CD4-positive, alpha-beta T cell treated with Interleukin-4 for 1 hour (primary cell): ENCODE measurements around the gene SRSF8.
"Not testable (repeated sequence)": the region's sequence is repeated elsewhere in the genome, so short reads cannot be mapped to it uniquely, and the experiment has no call there.

Experiments used
- DNase-seq, 2 donors: peaks; one replicate each; pipeline ENCODE4 v3.0.0-alpha.2; 2020 to 2022

Gene SRSF8

DNA sequence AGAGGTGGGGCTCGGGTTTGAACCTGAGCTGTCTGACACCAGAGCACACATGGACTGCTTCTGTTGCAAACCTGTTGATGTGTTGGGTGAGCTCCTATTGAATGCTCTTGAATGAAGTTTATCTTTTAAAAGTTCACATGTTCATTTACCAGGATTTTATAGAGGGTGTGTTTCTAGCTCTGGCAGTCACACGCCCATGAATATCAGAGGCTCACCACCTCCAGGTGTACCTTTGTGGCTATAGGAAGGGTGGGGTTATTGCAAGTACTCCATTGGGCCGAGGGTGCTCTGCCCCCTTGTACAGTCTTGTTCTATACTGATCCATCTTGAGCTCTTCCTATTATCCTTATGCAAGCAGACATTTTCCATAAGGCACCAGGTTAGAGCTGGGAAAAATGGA lies 32.1 kb downstream of the SRSF8 start:
- no peak for DNase-seq

DNA sequence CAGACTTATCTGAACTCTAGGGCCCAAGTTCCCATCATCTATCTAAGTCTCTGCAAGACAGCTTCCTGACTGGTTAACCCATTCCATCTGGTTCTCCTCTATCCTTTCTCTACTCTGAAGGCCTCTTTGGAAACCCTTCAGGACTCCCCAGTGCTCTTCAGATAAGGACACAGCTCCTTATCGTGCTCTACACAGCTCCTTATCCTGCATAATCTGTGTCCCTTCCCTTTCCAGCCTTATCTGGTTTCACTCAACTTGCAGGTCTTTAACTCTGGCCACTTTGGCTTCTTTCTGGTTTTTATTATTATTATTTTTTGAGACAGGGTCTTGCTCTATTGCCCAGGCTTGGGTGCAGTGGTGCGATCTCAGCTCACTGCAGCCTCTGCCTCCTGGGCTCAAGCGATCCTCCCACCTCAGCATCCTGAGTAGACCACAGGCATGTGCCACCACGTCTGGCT lies 33.5 kb downstream of the SRSF8 start:
- DNase-seq: no peak

- DNase-seq: no peak
Measured at GRCh38 chr11:95100856-95101507, 34.3 kb downstream of the SRSF8 start.

DNA sequence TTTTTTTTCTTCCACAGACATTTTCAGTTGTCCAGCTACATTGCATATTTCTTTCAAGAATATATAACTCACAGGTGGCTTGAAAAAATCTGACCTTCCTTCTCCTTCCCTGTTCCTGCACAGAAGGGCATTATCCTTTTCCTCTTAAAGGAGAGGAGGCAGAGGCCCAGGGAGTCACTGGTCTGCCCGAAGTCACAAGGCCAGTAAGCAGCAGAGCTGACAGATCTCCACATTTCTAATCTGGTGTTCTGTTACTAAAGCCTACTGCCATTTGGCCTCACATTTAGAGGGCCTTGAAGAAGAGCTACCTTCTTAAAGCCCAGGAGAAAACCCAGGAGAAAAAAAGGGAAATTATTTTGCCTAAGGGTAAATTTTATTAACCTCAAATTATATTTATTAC lies 35.2 kb downstream of the SRSF8 start:
- no peak for DNase-seq

DNA sequence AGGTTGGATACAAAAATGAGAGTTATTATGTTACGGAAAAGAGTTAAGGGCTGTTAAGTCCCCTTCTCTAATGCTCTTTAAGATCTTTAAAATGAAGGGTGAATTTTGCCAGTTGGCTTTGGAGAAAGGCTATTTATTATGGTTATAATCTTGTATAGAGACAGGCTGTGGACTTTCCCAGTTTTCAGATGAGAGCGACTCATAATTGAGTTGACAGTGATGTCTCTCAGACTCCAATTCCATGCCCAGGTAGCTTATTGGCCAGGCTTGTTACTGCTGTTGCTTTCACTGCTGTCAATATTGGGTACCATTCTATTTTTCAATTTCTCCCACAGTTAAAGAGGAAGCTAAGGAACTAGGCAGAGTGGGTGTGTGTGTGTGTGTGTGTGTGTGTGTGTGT lies 36.0 kb downstream of the SRSF8 start:
- no peak for DNase-seq

GRCh38 chr11:95103701-95104100 lies 37.0 kb downstream of the SRSF8 start:
- DNase-seq: no peak

- DNase-seq: no peak
Measured at GRCh38 chr11:95104121-95104830, 37.6 kb downstream of the SRSF8 start.

GRCh38 chr11:95104856-95105255 lies 38.1 kb downstream of the SRSF8 start:
- DNase-seq: no peak

DNA sequence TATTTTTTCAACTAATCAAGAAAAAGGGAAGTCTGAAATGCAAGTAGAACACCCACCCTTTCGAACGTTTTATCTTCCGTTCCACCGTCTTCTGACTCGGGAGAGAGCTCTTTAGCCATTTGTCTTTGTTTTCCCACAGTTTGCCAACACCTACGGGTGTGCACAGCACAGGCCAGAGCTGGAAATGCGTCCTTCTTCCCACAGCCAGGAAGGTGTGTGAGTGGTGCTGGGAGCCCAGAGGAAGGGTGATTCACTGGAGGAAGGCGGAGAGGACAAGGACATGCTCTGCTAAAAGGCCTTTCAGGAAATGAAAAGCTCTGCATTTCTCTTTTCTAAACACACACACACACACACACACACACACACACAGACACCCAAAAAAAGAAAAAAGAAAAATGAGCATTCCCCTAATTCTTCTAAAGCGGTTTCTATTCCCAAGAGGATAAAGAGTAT lies 41.5 kb downstream of the SRSF8 start:
- DNase-seq: no peak

DNA sequence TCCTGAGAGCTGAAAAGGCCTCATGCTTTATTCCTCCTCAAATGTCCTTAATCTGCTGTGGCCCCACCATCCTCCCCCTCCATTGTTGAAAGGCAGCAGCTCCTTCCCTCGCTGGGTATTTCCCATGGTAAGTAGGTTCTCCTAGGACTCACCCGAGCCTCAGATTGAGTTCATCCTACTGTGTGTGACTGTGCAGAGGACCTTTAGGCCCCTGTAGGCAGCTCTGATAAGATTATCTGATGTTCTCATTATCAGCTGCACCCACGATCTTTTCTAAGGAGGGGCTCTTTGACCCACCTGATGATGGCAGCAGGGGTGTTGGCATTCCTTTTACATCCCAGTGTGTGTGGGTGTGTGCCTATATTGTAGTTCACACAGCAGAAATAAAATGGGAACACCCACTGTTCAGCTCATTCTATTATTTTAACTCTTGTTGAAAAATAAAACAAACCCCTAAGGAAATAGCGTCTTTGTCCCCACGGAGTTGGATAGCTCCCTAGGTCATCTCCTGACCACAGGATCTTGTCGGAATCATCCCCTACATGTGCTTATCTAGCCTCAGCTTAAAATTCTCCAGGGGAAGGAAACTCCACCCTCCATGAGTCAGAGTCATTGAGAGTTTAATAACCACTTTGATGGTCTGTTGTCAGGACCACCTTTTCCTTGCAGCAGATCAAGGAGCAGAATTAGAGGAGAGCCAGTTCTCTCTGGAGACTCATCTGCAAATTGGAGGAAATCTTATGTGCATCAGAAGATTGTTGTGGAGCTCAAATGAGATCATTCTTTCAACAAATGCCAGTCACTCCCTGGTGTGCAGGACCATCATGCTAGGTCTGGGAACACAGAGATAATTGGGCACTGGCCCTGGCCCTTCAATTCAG lies 42.2 kb downstream of the SRSF8 start:
- no peak for DNase-seq

GRCh38 chr11:95111471-95111870 lies 44.8 kb downstream of the SRSF8 start:
- DNase-seq: not testable (repeated sequence)

DNA sequence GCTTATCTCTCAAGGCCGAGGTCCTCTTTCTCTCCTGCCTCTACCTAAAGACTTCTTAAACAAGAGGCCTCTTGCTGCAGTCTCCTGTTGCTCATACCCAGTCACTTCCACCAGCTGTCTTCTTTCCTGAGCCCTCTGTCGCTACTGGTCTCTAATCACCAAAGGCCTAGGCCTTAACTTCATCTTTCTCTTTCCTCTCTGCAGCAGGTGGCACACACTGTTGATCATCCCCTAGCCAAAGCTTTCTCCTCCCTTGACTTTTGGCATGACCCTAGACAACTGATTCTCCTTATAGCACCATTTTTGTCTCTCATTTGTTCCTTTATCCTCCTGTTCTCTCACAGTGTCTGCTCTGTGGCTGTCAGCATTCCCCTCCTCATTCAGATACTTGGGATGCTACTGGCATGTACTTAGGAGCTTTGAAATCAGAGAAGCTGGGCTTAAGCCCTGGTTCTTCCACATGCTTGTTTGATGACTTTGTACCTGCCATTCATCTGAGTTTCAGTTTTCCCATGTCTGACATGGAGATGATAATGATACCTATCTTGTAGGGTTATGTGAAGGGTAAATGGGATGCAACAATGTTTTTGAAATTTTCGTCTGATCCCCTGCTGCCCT lies 45.3 kb downstream of the SRSF8 start:
- no peak for DNase-seq

GRCh38 chr11:95115597-95115996 lies 48.9 kb downstream of the SRSF8 start:
- no peak for DNase-seq

DNA sequence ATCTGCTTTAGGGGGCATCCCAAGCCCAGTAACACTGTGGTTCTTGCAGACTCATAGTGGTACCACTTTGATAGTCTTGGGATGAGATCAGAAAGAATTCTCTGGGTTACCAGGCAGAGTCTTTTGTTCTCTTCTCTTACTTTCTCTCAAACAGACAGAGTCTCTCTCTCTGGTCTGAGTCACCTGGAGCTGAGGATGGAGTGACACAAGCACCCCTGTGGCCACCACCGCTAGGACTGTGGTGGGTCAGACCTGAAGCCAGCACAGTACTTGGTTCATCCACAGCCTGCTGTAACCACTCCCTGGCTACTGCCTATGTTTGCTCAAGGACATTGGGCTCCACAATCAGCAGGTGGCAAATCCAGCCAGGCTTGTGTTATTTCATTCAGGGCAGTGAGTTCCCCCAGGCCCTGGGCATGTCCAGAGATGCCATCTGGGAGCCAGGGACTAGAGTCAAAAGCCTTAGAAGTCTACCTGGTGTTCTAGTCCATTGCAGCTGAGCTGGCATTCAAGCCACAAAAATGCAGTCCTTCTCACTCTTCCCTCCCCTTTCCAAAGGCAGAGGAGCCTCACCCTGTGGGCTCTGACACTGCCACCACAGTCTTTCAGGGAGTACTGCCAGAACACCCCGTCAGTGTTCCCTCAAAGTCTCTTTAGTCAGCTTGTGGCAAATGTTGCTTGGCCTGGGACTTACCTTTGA lies 52.8 kb downstream of the SRSF8 start:
- DNase-seq: no peak
